Urinary bladder (tissue), 4 donors: ENCODE results near the gene COL6A2. TPM values are rescaled to one million over a fixed set of nuclear protein-coding genes. Genes with fewer than 3 reads are reported as not detected.

ENCODE experiments used
- DNase-seq: peaks from one replicate; pipeline ENCODE4 v3.0.0-alpha.2; 2015; ENCODE audit errors: extremely low spot score
- H3K27ac ChIP-seq: one replicate; pipeline ENCODE4 v1.5.1; 2013; ENCODE audit warnings: low read depth, mild to moderate bottlenecking, moderate library complexity
- H3K36me3 ChIP-seq: one replicate; pipeline ENCODE4 v1.6.1; 2013; ENCODE audit warnings: mild to moderate bottlenecking, moderate library complexity; ENCODE audit not compliant: insufficient read depth
- H3K4me1 ChIP-seq: one replicate; pipeline ENCODE4 v1.6.1; 2013; ENCODE audit warnings: mild to moderate bottlenecking, moderate library complexity; ENCODE audit not compliant: insufficient read depth
- H3K4me3 ChIP-seq: one replicate; pipeline ENCODE4 v1.5.1; 2013; ENCODE audit warnings: low read depth, low read length
- WGBS: extraction: QIAGEN DNeasy Blood & Tissue Kit; methylation state at CpG from one replicate; pipeline ENCODE4 v1.1.7; 2013; 5-methylcytosine and 5-hydroxymethylcytosine counted together
- polyA plus RNA-seq: library from polyadenylated mRNA; stranded (reverse); fragments of 200-250 nt; gene quantifications from one replicate; pipeline ENCODE4 v1.2.3, GENCODE V29; 2013
- total RNA-seq: library from RNA; depleted of rRNA; stranded (reverse); fragments of >200 nt; gene quantifications from one replicate; pipeline ENCODE4 v1.2.3, GENCODE V29; 2014
- donor health status: healthy with polysubstance abuse.
- donor health status: healthy.

COL6A2 gene
- total and polyA plus RNA-seq, 2 donors, result 1,109 to 1,471 TPM

DNA sequence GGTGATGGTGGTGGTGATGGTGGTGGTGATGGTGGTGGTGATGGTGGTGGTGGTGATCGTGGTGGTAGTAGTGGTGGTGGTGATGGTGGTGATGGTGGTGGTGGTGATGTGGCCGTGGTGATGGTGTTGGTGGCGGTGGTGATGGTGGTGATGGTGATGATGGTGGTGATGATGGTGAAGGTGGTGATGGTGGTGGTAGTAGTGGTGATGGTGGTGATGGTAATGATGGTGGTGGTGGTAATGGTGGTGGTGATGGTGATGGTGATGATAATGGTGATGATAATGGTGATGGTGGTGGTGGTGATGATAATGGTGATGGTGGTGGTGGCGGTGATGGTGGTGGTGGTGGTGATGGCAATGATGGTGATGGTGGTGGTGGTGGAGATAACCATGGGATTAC lies 6.8 kb upstream of the COL6A2 start:
- no peaks in the 10 kb centered on the region for H3K4me1 ChIP-seq
- 85% methylated on average over 4 of the region's 4 CpGs for WGBS
- no peak overlapping the region for H3K4me3 ChIP-seq
- no peaks in the 10 kb centered on the region for H3K36me3 ChIP-seq
- DNase-seq, result no peak
- no peak overlapping the region for H3K27ac ChIP-seq

GRCh38 chr21:46091631-46092025 lies 6.3 kb upstream of the COL6A2 start:
- Histone ChIP-seq H3K4me3 (no peak overlapping the region), H3K4me1 (no peaks in the 10 kb centered on the region), H3K27ac (peak overlapping the region; percentile 82), H3K36me3 (no peaks in the 10 kb centered on the region)
- no peak for DNase-seq
- WGBS, result 38% methylated on average over 8 of the region's 8 CpGs

- H3K4me3 ChIP-seq, result no peak overlapping the region
- no peak for DNase-seq
- H3K27ac ChIP-seq, result peak overlapping the region; percentile 82
- no peaks in the 10 kb centered on the region for H3K4me1 ChIP-seq
- no peaks in the 10 kb centered on the region for H3K36me3 ChIP-seq
- 28% methylated on average over 23 of the region's 23 CpGs for WGBS
These were observed 5.7 kb upstream of the COL6A2 start for GRCh38 chr21:46092026-46092764.

- 54% methylated on average over 11 of the region's 11 CpGs for WGBS
- Histone ChIP-seq H3K4me1 (no peaks in the 10 kb centered on the region), H3K36me3 (no peaks in the 10 kb centered on the region), H3K4me3 (no peak overlapping the region), H3K27ac (peak overlapping the region; percentile 76)
- no peak for DNase-seq
These were observed 4.9 kb upstream of the COL6A2 start for GRCh38 chr21:46092811-46093667.

- H3K27ac ChIP-seq, result no peak overlapping the region
- no peaks in the 10 kb centered on the region for H3K4me1 ChIP-seq
- no peak for DNase-seq
- no peak overlapping the region for H3K4me3 ChIP-seq
- 83% methylated on average over 11 of the region's 11 CpGs for WGBS
- H3K36me3 ChIP-seq, result no peaks in the 10 kb centered on the region
These were observed 4.1 kb upstream of the COL6A2 start for GRCh38 chr21:46093668-46094400.

DNA sequence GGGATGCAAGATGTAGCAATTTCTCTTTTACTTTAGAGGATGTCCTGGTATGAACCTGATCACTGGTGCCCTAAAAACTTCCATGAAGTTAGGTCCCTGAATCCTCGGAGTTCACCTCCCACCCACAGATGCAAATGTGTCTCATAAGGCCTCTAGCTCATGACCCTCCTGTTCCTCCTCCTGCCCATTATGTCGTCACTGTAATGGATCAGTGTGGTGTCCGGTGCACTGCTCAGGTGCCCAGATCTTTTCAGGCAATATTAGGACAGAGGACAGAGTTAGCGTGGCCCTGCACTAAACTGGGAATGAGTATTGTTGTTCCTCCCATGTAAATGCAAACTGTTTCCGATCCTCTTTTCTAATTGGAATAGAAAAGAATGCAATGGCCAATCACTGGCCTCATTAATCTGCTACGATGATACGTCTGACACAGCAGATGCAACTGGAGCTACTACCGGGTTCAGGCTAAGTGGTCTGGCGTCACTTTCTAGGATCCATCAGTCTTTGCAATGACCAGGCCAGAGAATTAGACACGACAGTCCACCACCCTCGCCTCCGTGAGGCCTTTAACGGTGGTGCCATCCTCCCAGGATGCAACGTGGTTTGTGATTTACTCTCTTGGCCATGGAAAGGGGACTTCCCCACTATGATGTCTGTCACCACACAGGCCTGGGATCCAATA lies 3.4 kb upstream of the COL6A2 start:
- 83% methylated on average over 14 of the region's 14 CpGs for WGBS
- H3K4me3 ChIP-seq, result no peak overlapping the region
- no peak overlapping the region for H3K27ac ChIP-seq
- H3K4me1 ChIP-seq, result no peaks in the 10 kb centered on the region
- DNase-seq, result no peak
- H3K36me3 ChIP-seq, result no peaks in the 10 kb centered on the region

DNA sequence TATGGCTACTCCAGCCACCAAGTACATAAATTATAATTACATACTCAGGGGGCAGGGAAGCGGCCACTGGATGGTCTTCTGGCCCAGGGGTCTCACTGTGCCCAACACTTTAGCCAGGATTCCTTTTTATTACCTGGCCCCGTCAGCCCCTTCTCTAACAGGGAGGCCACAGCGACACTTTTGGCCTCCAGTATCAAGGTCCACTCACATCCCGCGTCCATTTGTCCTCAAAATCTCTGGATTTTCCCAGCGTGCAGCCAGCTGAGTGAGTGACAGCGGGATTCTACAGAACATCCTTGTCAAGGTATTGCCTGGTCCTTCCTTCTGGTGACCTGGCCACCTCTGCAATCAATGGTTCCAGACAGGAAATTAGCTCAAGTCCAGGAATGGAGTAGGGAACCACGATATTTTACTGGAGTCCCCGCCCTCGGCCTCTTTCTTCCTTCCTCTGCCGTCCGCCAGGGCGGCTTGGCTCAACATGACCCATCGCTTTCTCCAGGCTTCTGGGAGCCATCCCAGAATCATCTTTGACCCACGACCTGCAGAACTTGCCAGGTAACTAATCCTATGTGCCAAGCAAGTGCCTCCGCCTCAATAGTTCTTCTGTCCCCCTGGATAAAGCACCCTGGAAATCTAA lies 2.7 kb upstream of the COL6A2 start:
- no peak for DNase-seq
- Histone ChIP-seq H3K36me3 (no peaks in the 10 kb centered on the region), H3K4me3 (no peak overlapping the region), H3K27ac (no peak overlapping the region), H3K4me1 (no peaks in the 10 kb centered on the region)
- 69% methylated on average over 16 of the region's 16 CpGs for WGBS

DNA sequence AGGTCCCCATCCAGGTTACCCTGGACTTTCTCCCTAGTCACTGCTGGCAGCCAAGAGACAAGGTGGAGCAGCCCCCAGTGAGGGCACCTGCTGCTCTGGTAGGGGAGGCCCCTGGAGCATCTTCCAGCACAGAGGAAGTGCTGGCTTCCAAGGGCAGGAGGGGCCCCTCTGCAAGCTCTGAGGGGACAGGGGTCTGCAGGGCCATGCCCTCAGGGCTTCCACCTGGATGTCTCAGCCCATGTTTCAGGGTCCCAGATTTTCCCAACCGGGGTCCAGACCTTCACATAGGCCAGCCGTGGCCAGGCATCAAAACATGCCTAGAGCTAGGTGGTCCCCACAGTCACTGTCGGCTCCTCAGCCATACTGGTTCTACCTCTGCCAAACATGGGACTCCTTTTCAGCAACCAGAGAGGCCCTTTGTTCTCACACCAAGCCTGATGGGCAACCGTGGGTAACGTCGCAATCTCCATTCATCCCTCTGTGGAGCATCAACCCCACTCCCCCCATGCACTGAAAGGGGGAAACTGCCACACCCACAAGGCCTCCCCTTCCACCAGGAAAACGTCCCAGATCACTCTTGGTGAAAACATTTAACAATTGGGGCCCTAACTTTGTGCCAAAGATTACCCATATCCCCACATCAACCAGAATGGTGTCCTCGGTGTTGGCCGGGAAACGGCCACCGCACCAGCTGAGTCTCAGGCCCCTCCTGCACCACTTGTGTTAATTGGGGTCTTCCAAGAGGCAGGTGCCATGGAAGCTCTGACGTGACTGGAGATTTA lies 1.9 kb upstream of the COL6A2 start:
- WGBS, result 90% methylated on average over 12 of the region's 12 CpGs
- no peaks in the 10 kb centered on the region for H3K36me3 ChIP-seq
- no peaks in the 10 kb centered on the region for H3K4me1 ChIP-seq
- no peak overlapping the region for H3K4me3 ChIP-seq
- DNase-seq, result no peak
- no peak overlapping the region for H3K27ac ChIP-seq

DNA sequence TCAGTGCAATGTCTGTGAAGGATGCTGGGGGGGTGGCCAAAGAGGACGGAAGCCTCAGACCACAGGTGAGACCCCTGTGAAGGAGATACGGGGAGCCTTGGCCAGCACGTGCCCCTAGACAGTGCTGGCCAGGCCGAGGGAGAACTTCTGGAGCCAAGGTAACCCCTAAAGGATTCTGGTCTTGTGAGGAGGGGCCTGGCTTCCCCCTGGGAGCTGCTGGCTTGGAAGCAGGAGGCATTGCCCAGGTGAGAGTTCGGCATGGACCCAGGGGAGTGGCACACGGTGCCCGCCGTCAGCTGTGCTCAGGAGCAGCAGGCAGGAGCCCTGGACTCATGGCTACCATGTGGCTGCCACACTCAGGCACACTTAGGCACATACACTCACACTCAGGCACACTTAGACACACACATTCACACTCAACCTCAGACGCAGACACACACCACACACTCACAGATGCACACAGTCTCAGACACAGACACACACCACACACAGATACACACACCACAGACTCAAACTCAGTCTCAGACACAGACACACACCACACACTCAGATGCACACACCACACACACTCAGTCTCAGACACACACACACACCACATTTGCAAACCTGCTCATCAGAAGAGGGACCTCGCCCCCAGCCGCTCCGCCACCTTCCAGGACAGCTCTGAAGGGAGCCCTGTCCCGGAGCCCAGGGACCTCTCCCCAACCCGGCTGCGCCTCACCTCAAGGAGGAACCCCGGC lies 1.1 kb upstream of the COL6A2 start:
- WGBS, result 71% methylated on average over 16 of the region's 16 CpGs
- DNase-seq, result no peak
- H3K36me3 ChIP-seq, result no peaks in the 10 kb centered on the region
- H3K27ac ChIP-seq, result peak overlapping the region; percentile 83
- H3K4me3 ChIP-seq, result peak overlapping the region; percentile 79
- H3K4me1 ChIP-seq, result no peaks in the 10 kb centered on the region

GRCh38 chr21:46098303-46099141 lies 610 bp downstream of the COL6A2 start:
- WGBS, result 1% methylated on average over 94 of the region's 94 CpGs
- DNase-seq, result no peak
- Histone ChIP-seq H3K36me3 (no peaks in the 10 kb centered on the region), H3K4me3 (peak overlapping the region; percentile 79), H3K4me1 (no peaks in the 10 kb centered on the region), H3K27ac (peak overlapping the region; percentile 86)

GRCh38 chr21:46099476-46099875 lies 1.6 kb downstream of the COL6A2 start:
- H3K36me3 ChIP-seq, result no peaks in the 10 kb centered on the region
- peak overlapping the region; percentile 9 for H3K4me3 ChIP-seq
- DNase-seq, result no peak
- H3K27ac ChIP-seq, result no peak overlapping the region
- 10% methylated on average over 18 of the region's 18 CpGs for WGBS
- H3K4me1 ChIP-seq, result no peaks in the 10 kb centered on the region
